ENCODE results near the gene UGT3A2.

The UGT3A2 gene

GRCh38 chr5:36001032-36001431 is 65.7 kb downstream of the UGT3A2 start:
- DNase-seq = no peak

- DNase-seq = no peak
Observed at GRCh38 chr5:35999547-35999946, 67.1 kb downstream of the UGT3A2 start.

GRCh38 chr5:35996076-35996475 is 70.6 kb downstream of the UGT3A2 start:
- no peak for DNase-seq

- no peak for DNase-seq
Observed at GRCh38 chr5:35990941-35991611, 75.6 kb downstream of the UGT3A2 start, which contains the start of gene UGT3A1. Gene UGT3A1 (minus strand): TSS chr5:35991390. CDS start chr5:35991240, 150 bp downstream.

DNA sequence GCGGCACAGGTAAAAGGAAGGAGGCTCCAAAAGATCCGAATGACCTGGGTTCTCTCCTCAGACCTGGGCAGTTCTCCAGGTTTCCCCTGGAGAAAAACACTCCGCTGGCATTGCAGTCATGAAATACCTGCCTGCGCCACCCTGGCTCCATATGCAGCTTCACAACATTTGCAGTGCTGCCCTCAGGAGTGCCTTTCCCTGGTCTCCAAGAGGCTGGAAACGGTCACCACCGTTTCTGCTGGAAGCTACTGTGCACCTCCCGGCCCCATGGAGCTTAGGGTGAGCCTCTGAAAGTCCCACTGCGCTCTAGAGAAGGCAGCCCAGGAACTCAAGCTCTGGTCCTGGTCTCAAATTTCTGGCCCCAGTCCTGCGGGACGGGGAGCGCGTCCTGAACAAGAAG is 76.2 kb downstream of the UGT3A2 start:
- DNase-seq = no peak

DNA sequence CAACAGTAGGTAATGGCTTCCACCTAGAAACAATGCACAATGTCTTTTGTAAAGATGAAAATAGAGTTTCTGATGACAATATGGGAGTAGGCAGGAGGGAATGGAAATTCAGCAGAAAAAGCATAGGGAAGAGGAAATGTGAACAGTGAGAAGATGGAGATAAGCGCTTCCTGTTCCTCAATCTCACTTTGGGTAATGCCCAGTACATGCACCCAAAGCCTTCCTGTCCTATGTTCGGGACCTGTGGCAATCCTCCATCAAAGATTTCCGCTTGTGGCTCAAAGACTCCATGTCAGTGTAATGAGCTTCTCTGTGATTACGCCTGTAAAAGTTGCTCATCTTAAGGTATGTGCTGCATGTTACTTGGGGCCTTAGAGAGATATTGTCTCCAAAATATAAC is 78.2 kb downstream of the UGT3A2 start:
- no peak for DNase-seq

DNA sequence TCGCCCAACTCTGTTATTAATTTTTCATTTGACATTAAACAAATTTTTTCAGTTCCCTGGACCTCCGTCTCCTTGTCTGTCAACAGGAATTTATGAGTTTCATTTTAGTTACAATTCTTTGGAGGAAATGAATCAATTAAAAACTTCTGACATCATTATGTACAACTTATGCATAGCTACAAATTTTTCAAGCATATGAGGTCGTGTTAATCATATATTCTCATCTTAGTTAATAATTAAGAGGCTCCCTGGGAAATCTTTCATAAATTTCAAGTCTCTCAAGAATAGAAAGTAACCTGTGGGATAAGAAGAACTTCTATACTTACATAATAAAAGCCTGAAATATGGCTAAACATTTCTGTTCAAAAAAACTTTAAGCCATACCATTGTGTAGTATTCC is 78.9 kb downstream of the UGT3A2 start:
- DNase-seq = no peak
